AG10803 (cell line): ENCODE results near the gene TBC1D22A.
A peak's percentile ranks its signal among the peaks of the same experiment; 100 is the strongest.

Experiments
- DNase-seq: peaks from one replicate; pipeline ENCODE4 v3.0.0; 2010; ENCODE audit warnings: low read depth
- H3K4me3 ChIP-seq: 2 replicates; pipeline ENCODE4 v1.5.1; 2011; ENCODE audit warnings: mild to moderate bottlenecking, low read length, control low read depth
- TF ChIP-seq, protein P1 (sequence below): conservative IDR thresholded peaks from 2 replicates; pipeline ENCODE4 v1.5.1; 2011; ENCODE audit warnings: mild to moderate bottlenecking, low read length, control low read depth, inconsistent platforms

TBC1D22A gene

GRCh38 chr22:46795845-46796565 lies 33.6 kb downstream of the TBC1D22A start:
- DNase-seq = no peak
- TF ChIP-seq, protein P1, sequence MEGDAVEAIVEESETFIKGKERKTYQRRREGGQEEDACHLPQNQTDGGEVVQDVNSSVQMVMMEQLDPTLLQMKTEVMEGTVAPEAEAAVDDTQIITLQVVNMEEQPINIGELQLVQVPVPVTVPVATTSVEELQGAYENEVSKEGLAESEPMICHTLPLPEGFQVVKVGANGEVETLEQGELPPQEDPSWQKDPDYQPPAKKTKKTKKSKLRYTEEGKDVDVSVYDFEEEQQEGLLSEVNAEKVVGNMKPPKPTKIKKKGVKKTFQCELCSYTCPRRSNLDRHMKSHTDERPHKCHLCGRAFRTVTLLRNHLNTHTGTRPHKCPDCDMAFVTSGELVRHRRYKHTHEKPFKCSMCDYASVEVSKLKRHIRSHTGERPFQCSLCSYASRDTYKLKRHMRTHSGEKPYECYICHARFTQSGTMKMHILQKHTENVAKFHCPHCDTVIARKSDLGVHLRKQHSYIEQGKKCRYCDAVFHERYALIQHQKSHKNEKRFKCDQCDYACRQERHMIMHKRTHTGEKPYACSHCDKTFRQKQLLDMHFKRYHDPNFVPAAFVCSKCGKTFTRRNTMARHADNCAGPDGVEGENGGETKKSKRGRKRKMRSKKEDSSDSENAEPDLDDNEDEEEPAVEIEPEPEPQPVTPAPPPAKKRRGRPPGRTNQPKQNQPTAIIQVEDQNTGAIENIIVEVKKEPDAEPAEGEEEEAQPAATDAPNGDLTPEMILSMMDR = no peak
- H3K4me3 ChIP-seq = no peak overlapping the region

- H3K4me3 ChIP-seq = no peak overlapping the region
These were observed 34.2 kb downstream of the TBC1D22A start for GRCh38 chr22:46796566-46797195.

GRCh38 chr22:46797355-46797754 lies 34.9 kb downstream of the TBC1D22A start:
- peak; percentile 15 for DNase-seq
- TF ChIP-seq, protein P1 = peak; percentile 23
- no peak overlapping the region for H3K4me3 ChIP-seq

More at GRCh38 chr22:46796566-46797195, 34.2 kb downstream of the TBC1D22A start:
- TF ChIP-seq, protein P1 = no peak
- no peak for DNase-seq

- TF ChIP-seq, protein P1 = no peak
- DNase-seq = no peak
- no peak overlapping the region for H3K4me3 ChIP-seq
These were observed 35.6 kb downstream of the TBC1D22A start for GRCh38 chr22:46798041-46798365.

GRCh38 chr22:46798366-46799350 lies 36.2 kb downstream of the TBC1D22A start:
- H3K4me3 ChIP-seq = no peak overlapping the region
- TF ChIP-seq, protein P1 = peak; percentile 91
- DNase-seq = peak; percentile 63

DNA sequence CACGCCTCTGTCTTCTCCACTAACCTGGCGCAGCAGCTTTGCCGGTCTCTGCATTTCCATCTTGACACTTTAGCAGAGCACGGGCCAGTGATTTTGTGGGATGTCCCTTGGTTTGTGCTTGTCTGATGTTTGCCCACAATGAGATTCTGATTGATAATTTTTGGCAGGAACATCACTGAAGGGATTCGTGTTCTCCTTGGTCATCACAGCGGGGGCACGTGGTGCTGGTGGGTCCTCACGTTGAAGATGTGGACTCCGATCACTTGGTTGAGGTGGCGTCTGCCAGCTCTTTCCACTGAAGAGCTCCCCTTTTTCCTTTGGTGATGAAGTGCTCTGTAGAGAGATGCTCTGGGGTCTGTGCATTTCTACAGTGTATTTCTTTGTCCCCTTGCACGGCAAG lies 37.2 kb downstream of the TBC1D22A start:
- TF ChIP-seq, protein P1 = no peak
- no peak overlapping the region for H3K4me3 ChIP-seq
- no peak for DNase-seq
